Limb (tissue), 2 donors: ENCODE data around the gene ZNF516.

Experiments used
- DNase-seq, 2 donors: peaks; one replicate each; pipeline ENCODE4 v3.0.0-alpha.2; 2016; ENCODE audit errors: extremely low spot score in 2 of 2

The ZNF516 gene

GRCh38 chr18:76348267-76349066 is 146.6 kb downstream of the ZNF516 start:
- no peak for DNase-seq

GRCh38 chr18:76347341-76347740 is 147.7 kb downstream of the ZNF516 start:
- no peak for DNase-seq

- DNase-seq: no peak
These were observed 148.4 kb downstream of the ZNF516 start for GRCh38 chr18:76346490-76347130.

- no peak for DNase-seq
These were observed 149.1 kb downstream of the ZNF516 start for GRCh38 chr18:76345901-76346300.

- DNase-seq: no peak
These were observed 151.0 kb downstream of the ZNF516 start for GRCh38 chr18:76343938-76344569.

- no peak for DNase-seq
These were observed 154.6 kb downstream of the ZNF516 start for GRCh38 chr18:76340410-76340809.

- DNase-seq: no peak
These were observed 155.8 kb downstream of the ZNF516 start for GRCh38 chr18:76339246-76339620.

GRCh38 chr18:76338619-76339245 is 156.3 kb downstream of the ZNF516 start:
- no peak for DNase-seq

GRCh38 chr18:76338088-76338487 is 157.0 kb downstream of the ZNF516 start:
- no peak for DNase-seq

GRCh38 chr18:76335859-76336640 is 159.0 kb downstream of the ZNF516 start:
- DNase-seq: no peak

GRCh38 chr18:76328140-76328539 is 166.9 kb downstream of the ZNF516 start:
- DNase-seq: peak; percentile 39 to 49

GRCh38 chr18:76323891-76324290 is 171.2 kb downstream of the ZNF516 start:
- DNase-seq: no peak

GRCh38 chr18:76322686-76323085 is 172.4 kb downstream of the ZNF516 start:
- no peak for DNase-seq

GRCh38 chr18:76319366-76319765 is 175.7 kb downstream of the ZNF516 start:
- no peak for DNase-seq

- no peak for DNase-seq
These were observed 176.4 kb downstream of the ZNF516 start for GRCh38 chr18:76318607-76319006.

- no peak for DNase-seq
These were observed 177.9 kb downstream of the ZNF516 start for GRCh38 chr18:76317136-76317535.

GRCh38 chr18:76315722-76316230 is 179.3 kb downstream of the ZNF516 start:
- no peak for DNase-seq

GRCh38 chr18:76314496-76314895 is 180.5 kb downstream of the ZNF516 start:
- DNase-seq: no peak

- DNase-seq: no peak
These were observed 181.0 kb downstream of the ZNF516 start for GRCh38 chr18:76314015-76314414.
